CD1c-positive myeloid dendritic cell (primary cell): ENCODE measurements around the gene CAMSAP3.
"Not testable (repeated sequence)": the region's sequence is repeated elsewhere in the genome, so short reads cannot be mapped to it uniquely, and the experiment has no call there.

Source experiments
- DNase-seq: peaks from one replicate; pipeline ENCODE4 v3.0.0-alpha.2; 2016; ENCODE audit errors: extremely low spot score

CAMSAP3 gene

DNA sequence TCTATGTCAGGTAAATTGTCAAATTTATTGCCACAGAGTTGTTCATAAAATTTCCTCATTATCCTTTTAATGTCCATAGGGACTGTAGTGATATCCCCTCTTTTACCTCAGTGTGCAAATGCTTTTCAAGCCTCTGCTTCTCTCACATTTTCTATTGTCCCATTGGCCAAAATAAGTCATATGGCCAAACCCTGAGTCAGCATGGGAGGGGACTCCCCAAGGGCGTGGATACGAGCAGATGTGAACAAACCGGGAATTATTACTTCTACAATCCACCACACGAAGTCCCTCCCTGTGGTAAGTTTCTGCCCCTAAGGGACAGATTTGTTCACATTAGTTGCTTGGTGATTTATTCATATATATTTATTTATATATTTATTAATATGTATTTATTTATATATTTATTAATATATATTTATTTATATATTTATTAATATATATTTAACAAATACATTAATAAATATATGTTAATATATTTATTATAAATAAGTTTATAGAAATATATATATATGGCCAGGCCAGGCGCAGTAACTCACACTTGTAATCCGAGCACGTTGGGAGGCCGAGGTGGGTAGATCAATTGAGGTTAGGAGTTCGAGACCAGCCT, 20.1 kb upstream of the CAMSAP3 start:
- peak; percentile 58 for DNase-seq

DNA sequence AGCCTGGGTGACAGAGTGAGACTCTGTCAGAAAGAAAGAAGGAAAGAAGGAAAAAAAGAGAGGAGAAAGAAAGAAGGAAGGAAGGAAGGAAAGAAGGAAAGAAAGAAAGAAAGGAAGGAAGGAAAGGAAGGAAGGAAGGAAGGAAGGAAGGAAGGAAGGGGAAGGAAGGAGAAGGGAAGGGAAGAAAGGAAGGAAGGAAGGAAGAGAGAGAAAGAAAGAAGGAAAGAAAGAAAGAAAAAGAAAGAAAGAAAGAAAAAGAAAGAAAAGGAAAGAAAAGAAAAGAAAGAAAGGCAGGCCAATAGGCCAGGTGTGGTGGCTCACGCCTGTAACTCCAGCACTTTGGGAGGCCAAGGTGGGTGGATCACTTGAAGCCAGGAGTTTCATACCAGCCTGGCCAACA, 18.2 kb upstream of the CAMSAP3 start:
- not testable (repeated sequence) for DNase-seq

DNA sequence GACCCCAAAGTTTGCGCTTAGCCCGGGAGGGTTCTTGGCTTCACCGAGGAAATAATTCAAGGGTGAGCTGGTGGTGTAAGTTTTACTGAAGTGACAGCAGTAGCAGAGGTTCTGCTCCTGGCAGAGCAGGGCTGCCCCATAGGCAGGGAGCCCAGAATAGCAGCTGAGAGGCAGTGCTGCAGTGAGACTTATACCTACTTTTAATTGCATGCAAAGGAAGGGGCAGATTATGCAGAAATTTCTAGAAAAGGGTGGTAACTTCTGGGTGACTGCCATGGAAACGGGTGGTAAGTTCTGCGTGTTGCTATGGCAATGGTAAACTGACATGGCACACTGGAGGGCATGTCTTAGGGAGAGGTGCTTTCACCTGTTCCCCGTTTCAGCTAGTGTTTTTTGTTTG, 17.5 kb upstream of the CAMSAP3 start:
- no peak for DNase-seq

DNA sequence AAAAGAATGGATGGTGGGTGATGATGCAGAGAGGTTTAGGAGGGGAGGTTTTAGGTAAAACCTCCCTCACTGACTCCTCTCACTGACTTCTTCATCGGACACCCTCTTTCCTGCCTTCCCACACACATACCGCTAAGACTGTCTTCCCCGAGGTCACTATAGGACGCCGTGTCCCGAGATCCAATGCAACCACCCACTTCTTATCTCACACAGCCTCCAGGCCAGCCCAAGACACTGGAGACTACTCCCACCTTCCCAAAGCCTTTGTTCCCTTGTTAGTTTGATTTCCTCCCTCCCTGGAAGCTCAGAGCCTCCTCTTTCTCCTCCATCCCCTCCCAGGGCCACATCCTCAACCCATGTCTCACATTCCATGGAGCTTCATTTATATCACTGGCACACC, 16.5 kb upstream of the CAMSAP3 start:
- no peak for DNase-seq

DNA sequence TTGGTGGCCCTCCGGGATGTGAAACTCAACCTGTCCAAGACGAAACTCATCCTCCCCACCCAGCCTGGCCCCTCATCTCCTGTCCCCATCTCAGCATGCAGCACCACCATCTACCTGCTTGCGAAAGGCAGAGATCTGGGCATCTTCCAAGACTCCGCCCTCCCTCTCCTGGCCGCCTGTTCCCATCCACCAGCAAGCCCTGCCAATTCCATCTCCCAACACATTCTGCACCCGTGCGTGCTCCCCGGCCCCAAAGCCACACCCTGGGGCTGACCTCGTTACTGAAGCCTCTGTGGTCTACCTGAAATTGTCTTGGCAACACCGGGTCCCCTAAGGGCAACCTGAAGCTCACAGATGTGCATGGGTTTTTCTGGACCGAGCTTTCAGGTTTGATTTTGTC, 13.2 kb upstream of the CAMSAP3 start:
- DNase-seq, result no peak

DNA sequence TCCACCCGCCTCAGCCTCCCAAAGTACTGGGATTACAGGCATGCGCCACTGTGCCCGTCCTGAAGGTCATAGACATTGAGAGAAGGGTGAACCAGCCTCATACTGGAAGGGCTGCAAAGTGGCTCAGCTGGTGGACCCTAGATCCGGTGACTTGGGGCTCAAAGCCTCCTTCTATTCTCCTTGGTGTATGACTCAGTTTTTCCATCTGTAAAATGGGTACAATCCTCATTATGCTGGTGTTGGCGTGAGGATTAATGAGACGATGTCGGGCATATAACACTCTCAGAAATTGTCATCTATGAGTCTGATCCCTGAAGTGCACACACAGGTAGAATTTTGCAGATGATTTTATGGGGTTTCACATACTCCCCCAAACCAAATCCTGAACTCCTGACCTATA, 5.8 kb upstream of the CAMSAP3 start:
- DNase-seq, result no peak

DNA sequence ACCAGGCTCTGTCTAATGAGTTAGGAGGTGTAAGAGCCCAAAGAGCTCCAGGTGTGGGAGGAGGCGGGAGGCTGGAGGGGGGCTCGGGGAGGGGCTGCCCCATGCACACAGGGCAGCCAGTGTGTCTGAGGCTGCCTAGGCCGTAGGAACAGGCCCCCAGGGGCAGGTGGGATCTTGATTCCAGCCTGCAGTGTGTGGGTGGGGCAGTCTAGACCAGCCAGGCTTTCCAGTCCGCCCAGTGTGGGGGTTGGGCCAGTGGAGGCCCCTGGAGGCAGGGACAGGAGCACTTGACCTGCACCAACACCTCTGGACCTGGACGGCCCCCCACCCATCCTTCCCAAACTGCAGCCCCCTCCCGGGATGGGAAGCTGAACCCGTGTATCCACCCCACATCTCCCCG, 5.4 kb upstream of the CAMSAP3 start:
- DNase-seq, result no peak

DNA sequence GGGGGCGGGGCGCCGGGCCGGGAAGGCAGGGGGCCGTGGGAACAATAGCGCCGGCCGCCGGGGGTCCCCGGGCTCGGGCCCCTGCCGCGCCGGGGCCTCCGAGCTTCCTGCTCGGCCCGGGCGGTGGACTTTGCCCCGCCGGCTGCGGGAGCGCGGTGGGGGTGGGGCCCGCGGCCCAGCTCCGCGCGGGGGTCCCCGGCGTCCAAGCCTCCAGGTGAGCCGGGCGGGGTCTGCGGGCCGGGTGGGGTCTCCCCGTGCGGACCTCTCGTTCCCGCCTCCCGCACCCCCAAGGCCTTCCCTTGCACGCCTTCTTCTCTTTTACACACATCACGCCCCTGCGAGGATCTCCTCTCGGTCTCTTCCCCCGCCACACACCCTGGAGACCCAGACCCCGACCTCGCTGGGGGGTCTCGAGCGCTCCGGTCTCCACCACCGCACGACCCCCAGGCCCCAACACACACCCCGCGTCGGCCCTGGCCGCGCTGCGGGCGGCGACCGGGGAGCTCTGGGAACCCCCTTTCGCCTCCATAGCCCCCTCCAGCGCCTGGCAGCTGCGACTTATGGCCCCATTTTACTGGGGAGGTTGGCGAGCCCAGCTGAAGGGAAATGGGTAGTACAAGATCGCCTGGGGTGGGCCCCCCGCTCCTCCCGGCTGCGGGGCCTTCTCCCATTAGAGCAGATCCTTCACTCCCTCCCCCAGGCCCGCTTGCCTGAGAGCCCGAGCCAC, 711 bp downstream of the CAMSAP3 start:
- DNase-seq, result no peak

DNA sequence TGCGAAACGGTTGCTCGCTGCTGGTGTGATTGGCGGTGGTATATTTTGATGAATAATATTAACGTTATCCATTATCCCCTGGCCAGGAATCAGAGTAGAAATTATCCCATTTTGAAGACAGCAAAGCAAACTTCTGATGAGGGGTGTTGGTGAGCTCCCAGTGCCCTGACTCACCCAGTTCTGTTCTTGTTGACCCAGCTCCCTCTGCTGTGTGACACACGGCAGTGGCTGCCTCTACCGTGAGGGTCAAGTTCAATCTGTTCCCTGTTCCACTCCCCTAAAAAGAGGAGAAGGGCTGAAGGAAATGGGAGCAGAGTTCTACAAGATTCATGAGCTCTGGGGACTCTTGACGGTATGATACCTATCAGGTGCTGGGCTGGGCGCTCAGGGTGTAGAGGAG, 2.0 kb downstream of the CAMSAP3 start:
- DNase-seq, result no peak

DNA sequence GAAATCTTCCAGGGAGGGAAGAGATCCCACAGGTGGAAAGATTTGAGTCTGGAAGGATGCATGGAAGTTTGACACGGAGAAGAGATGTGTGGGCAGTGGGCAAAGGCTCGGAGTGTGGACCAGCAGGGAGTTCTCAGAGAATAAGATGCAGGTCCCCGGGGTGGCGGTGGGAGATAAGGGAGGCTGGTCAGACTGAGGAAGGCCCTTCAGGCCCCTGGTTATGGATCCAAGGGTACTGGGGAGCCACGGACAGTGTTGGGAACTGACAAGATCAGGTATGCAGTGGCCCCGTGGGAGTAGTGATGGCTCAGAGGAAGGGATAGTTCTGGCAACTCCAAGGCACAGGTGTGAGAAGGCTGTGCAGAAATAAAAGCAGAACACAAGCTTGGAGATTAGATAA, 2.5 kb downstream of the CAMSAP3 start:
- DNase-seq, result no peak

DNA sequence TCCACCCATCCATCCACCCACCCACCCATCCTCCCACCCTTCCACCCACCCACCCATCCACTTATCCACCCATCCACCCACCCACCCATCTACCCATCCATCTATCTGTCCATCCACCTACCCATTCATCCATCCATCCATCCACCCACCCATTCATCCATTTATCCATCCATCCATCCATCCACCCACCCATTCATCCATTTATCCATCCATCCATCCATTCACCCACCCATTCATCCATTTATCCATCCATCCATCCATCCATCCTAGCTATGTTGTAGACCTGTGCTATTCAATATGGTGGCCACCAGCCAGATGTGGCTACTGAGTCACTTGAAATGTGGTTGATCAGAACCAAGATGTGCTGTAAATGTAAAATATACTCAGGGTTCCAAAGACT, 5.1 kb downstream of the CAMSAP3 start:
- DNase-seq, result no peak

DNA sequence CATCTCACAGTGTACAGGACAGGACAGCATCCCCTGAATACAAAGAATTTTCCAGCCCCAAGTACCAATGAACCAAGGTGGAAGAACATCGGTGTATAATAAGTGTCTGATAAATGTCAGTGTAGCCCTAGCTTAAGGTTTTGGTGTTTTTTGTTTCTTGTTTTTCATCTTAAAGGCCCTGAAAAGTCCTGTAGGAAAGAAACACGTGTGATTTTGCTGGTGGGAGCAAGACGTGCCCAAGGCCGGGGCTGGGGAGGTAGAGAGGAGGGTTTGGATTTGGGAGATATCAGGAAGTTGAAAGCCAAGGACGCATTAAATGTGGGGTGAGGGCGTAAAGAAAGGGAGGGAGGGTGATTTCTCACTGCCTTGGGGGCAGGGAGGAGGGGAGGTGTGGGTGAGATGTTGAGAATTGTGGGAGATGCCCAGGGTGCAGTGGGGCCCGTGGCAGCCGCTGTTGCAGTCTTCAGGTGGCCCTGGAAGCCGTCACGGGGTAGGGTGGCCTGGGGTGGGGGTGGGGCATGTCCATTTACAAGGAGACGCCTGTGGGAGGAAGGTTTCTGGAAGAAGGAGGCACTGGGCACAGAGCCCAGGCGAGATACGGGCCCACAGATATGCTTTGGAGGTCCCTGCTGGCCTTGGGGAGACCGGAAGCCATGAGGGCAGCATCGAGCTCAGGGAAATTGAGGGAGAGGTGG, 6.7 kb downstream of the CAMSAP3 start:
- no peak for DNase-seq

DNA sequence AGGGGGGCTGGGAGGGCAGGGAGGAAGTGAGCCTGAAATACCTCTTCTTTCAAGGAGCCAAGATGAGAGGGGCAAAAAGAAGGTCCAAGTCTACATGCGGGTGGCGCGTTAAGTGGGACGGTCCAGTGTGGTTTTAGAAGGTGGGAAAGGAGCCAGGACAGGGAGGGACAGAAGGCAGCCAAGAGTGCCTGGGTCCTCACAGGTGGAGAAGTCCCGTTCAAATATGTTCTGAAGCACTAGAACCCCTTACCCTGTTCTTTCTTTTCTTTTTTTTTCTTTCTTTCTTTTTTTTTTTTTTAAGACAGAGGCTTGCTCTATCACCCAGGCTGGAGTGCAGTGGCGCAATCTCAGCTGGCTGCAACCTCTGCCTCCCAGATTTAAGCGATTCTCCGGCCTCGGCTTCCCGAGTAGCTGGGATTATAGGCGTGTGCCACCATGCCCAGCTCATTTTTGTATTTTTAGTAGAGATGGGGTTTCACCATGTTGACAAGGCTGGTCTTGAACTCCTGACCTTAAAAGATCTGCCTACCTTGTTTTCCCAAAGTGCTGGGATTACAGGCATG, 7.4 kb downstream of the CAMSAP3 start:
- DNase-seq, result no peak

DNA sequence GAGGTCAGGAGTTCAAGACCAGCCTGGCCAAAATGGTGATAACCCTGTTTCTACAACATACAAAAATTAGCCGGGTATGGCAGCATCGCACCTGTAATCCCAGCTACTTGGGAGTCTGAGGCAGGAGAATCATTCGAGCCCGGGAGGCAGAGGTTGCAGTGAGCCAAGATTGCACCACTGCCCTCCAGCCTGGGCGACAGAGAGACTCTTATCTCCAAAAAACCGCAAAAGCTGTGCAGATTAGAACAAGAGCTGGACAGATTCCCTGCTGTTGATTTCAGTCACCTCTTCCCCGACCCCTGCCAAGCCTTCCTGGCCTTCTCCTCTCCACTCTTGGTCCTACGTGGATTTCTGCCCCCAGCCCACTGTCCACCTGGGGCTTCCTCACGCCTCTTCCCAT, 8.3 kb downstream of the CAMSAP3 start:
- DNase-seq, result no peak

DNA sequence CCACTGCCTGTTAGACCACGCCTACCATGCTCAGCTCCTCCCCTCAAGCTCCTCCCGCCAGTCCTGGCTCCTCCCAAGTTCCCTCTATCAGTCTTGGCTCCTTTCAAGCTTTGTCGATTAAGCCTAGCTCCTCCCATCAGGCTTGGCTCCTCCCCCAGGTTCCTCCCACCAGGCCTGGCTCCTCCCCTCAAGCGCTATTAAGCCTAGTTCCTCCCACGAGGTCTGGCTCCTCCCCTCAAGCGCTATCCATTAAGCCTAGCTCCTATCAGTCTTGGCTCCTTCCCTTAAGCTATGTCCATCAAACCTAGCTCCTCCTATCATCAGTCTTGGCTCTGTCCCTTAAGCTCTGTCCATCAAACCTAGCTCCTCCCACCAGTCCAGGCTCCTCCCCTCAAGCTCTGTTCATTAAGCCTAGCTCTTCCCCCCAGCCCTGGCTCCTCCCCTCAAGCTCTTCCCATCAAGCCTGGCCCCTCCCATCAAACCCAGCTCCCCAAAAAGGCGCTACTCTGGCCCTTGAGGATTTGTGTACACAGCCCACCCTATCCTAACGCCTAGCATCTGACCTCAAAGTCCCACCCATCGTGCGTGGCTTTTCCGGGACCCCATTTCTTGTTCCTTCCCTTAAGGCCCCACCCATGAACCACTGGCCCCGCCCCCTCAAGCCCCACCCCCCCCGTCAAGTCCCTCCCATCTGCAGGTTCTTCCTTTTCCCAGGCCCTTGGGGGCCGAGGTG, 10.0 kb downstream of the CAMSAP3 start:
- DNase-seq, result peak; percentile 59

DNA sequence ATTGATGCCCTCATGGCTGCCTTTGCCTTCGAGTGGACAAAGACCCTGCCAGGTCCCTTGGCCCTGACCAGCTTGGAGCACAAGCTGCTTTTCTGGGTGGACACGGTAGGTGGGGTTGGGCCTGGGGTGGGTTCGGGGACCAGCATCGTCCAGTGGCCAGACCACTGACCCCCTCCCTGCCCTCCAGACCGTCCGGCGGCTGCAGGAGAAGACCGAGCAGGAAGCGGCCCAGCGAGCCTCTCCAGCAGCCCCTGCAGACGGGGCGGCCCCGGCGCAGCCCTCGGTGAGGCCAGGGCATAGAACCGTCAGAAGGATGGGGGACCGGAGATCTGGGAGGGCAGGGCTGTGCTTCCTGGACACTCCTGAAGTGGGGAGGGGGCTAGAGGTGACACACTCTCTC, 10.6 kb downstream of the CAMSAP3 start:
- no peak for DNase-seq

DNA sequence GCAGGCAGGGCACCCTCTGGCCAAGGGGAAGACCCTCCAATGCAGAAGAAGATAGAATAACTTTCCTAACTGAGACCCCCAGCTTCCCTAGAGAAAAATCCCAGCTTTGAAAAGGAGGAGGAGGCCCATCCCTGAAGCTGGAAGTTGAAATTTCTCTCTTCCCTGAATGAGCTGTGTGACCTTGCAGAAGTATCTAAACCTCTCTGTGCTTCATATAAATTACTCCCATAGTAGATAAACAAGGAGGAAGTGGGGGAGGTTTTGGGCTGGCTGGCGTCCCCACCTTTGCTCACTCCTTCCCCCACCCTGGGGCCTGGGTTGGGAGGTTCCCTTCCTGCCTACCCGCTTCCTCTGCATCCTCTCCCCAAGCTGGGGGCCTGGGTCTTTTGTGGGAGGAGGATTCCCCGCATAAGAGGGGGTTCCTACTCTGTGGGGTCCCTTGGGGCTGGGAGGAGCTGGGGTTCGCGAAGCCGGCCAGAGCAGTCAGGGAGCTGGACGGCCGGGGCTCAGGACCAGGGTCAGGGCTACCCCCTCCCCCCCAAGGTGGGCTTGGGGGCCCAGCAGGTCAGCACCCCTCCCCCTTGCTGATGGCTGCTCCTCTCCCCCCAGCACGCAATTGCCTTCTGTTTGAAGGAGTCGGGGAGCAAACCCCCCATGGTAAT, 11.7 kb downstream of the CAMSAP3 start:
- no peak for DNase-seq

DNA sequence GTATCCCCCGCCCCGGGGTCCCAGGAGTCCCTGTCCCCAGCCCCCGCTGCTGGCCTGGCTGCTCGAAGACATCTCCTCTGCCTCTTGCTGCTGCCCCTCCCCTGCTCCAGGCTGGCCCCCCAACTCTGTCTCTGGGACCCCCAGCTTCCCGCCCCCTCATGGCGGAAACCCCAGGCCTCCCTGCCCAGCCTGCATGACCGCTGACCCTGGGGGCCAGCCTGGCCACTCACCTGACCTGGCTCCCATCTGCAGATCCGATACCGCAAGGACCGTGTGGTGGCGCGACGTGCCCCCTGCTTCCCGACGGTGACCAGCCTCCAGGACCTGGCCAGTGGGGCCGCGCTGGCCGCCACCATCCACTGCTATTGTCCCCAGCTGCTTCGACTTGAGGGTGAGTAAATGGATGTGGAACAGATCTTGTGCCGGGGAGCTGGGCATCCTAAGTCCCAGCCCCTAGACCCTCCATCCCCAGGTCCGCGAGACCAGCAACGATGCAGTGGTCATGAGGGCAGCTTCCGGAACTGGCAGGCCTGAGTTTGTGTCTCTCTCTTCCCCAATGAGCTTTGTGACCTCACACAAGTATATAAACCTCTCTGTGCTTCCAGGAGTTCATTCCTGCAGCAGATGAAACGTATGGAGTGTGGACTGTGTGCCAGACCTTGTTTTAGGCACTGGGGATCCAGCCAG, 12.4 kb downstream of the CAMSAP3 start:
- no peak for DNase-seq

DNA sequence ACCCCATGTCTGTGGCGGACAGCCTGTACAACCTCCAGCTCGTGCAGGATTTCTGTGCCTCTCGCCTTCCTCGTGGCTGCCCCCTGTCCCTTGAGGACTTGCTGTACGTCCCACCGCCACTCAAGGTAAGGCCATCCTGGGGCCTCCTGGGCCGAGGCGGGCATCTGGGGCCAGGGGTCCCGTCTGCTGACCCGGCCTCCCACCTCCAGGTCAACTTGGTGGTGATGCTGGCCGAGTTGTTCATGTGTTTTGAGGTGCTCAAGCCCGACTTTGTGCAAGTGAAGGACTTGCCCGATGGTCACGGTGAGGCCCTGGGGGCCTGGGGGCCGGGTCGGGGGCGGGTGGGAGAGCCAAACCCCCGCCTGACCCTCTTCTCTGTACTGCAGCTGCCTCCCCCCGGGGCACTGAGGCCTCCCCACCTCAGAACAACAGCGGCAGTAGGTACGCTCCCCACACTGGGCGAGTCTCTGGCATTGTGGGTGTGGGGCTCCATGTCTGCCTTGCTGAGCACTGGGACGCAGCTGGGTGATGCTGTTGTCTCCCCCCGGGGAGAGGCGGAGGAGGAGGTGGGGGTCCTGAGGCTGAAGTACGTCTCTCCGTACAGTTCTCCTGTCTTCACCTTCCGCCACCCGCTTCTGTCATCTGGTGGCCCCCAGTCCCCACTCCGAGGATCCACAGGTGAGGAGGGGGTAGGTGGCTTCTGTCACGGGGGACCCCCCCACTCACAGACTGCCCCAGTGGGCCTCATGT, 15.0 kb downstream of the CAMSAP3 start:
- no peak for DNase-seq

DNA sequence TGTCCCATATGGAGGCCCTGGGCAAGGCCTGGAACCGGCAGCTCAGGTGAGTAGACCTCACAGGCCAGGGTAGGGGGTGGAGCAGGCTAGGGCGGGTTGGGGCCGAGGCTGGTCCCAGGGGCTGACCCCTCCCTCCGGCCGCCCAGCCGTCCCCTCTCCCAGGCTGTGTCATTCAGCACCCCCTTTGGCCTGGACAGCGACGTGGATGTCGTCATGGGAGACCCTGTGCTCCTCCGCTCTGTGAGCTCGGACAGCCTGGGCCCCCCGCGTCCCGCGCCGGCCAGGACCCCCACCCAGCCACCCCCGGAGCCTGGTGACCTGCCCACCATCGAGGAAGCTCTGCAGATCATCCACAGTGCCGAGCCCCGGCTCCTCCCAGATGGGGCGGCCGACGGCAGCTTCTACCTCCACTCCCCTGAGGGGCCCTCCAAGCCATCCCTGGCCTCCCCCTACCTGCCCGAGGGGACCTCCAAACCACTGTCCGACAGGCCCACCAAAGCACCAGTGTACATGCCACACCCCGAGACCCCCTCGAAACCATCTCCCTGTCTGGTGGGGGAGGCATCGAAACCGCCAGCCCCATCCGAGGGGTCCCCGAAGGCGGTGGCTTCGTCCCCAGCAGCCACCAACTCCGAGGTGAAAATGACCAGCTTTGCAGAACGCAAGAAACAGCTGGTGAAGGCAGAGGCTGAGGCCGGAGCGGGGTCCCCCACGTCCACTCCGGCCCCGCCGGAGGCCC, 16.0 kb downstream of the CAMSAP3 start:
- no peak for DNase-seq
